Umbilical cord (tissue), 2 donors: ENCODE measurements around the gene COPE. TPM values are rescaled to one million over a fixed set of nuclear protein-coding genes. Genes with fewer than 3 reads are reported as not detected.
"Not testable (repeated sequence)": the region's sequence is repeated elsewhere in the genome, so short reads cannot be mapped to it uniquely, and the experiment has no call there.

Experiments used
- DNase-seq: peaks from one replicate; pipeline ENCODE4 v3.0.0-alpha.2; 2015; ENCODE audit warnings: low spot score
- total RNA-seq: library from RNA; depleted of rRNA; stranded (reverse); fragments of >200 nt; gene quantifications from one replicate; pipeline ENCODE4 v1.2.3, GENCODE V29; 2014; ENCODE audit warnings: low replicate concordance; ENCODE audit not compliant: insufficient read depth

Gene COPE
- 77.0 TPM for total RNA-seq

- peak; percentile 100 for DNase-seq
Measured at GRCh38 chr19:18919086-18919899, at the start of gene COPE, which contains the start of gene DDX49. COPE (minus strand) TSS chr19:18919387; CDS start chr19:18919348, 39 bp downstream. DDX49 (plus strand) TSS chr19:18919715; CDS start chr19:18919742, 27 bp downstream.

GRCh38 chr19:18967358-18968146 is 48.4 kb upstream of the COPE start:
- peak; percentile 52 for DNase-seq

GRCh38 chr19:18966307-18966706 is 47.1 kb upstream of the COPE start:
- no peak for DNase-seq

GRCh38 chr19:18964121-18964520 is 44.9 kb upstream of the COPE start:
- DNase-seq: no peak

- DNase-seq: no peak
Measured at GRCh38 chr19:18961767-18962620, 42.8 kb upstream of the COPE start.

GRCh38 chr19:18960370-18960769 is 41.2 kb upstream of the COPE start:
- DNase-seq: no peak

- no peak for DNase-seq
Measured at GRCh38 chr19:18955042-18955441, 35.9 kb upstream of the COPE start.

GRCh38 chr19:18954094-18954493 is 34.9 kb upstream of the COPE start:
- no peak for DNase-seq

- DNase-seq: not testable (repeated sequence)
Measured at GRCh38 chr19:18952364-18953003, 33.3 kb upstream of the COPE start.

GRCh38 chr19:18951721-18952281 is 32.6 kb upstream of the COPE start:
- DNase-seq: no peak

- no peak for DNase-seq
Measured at GRCh38 chr19:18949858-18950257, 30.7 kb upstream of the COPE start.

GRCh38 chr19:18948976-18949356 is 29.8 kb upstream of the COPE start:
- DNase-seq: no peak

GRCh38 chr19:18948075-18948975 is 29.1 kb upstream of the COPE start:
- no peak for DNase-seq

- no peak for DNase-seq
Measured at GRCh38 chr19:18946918-18947317, 27.7 kb upstream of the COPE start.

- no peak for DNase-seq
Measured at GRCh38 chr19:18946335-18946734, 27.1 kb upstream of the COPE start.

- DNase-seq: no peak
Measured at GRCh38 chr19:18945297-18945696, 26.1 kb upstream of the COPE start.

- DNase-seq: no peak
Measured at GRCh38 chr19:18943465-18943864, 24.3 kb upstream of the COPE start.

GRCh38 chr19:18942692-18943091 is 23.5 kb upstream of the COPE start:
- DNase-seq: no peak

- DNase-seq: no peak
Measured at GRCh38 chr19:18941628-18942354, 22.6 kb upstream of the COPE start.
